K562 (cell line): ENCODE data around the gene PHKA2.

ENCODE experiments used
- EZH2 ChIP-seq: IDR thresholded peaks from 2 replicates; pipeline ENCODE4 v1.6.1; 2012; ENCODE audit warnings: low read depth, mild to moderate bottlenecking, inconsistent platforms, low read length, borderline replicate concordance
- NCOA1 ChIP-seq: fragments of 450-650 bp; IDR thresholded peaks from 2 replicates; pipeline ENCODE4 v1.6.1; 2016; ENCODE audit warnings: low read depth
- POLR2AphosphoS2 ChIP-seq: IDR thresholded peaks from 2 replicates; pipeline ENCODE4 v1.6.1; 2012; ENCODE audit warnings: low read length, improper control_type of control experiment
- ZNF778 ChIP-seq: fragments of 450-650 bp; formaldehyde crosslinking; IDR thresholded peaks from 2 replicates; pipeline ENCODE4 v1.4.0; 2020; ENCODE audit warnings: mild to moderate bottlenecking, moderate library complexity

DNA sequence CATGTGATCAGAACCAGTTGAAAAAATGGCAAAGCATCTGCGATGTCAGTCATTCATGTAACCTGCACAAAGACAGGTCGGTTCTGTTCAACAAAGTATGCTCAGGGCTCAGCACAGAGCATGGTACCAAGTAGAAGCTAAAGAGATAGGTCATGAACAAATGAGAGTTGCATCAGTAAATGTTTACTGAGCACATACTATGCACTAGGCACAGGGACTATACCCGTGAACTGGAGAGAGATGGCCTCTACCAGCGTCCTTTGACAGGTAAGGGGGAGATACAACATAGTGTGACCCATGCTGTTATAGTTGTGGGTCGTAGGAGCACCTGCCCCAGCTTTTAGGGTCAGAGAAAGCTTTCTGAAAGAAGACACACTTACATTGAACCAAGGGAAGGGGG is 46.7 kb downstream of the PHKA2 start:
- TF ChIP-seq EZH2 (no peak), NCOA1 (no peak), ZNF778 (CRISPR knock-in tag) (no peak), POLR2AphosphoS2 (no peak)
